Right hindlimb (tissue), 1 donor: ENCODE data around the gene AIFM3.
A peak's percentile ranks its signal among the peaks of the same experiment; 100 is the strongest.

Experiments
- DNase-seq: peaks from one replicate; pipeline ENCODE4 v3.0.0-alpha.2; 2018

Gene AIFM3

DNA sequence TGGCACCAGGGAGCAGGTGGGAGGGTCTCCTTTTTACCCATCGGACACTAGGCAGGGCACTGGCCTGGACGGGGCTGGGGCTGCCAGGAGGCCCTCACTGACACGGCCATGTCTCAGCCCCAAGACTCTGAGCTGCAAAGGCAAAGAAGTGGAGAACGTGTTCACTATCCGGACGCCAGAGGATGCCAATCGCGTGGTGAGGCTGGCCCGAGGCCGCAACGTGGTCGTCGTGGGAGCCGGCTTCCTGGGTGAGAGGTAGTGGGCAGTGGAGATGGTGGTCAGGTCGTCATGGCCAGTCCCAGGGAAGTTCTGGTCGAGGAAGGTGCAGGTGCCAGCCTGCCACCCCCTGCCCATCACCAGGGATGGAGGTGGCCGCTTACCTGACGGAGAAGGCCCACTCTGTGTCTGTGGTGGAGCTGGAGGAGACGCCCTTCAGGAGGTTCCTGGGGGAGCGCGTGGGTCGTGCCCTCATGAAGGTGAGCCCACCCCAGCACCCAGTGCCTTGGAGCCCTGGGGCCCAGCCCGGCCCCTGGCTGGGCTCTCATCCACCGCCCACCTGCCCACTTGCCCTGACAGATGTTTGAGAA lies 9.3 kb downstream of the AIFM3 start:
- DNase-seq, result no peak

DNA sequence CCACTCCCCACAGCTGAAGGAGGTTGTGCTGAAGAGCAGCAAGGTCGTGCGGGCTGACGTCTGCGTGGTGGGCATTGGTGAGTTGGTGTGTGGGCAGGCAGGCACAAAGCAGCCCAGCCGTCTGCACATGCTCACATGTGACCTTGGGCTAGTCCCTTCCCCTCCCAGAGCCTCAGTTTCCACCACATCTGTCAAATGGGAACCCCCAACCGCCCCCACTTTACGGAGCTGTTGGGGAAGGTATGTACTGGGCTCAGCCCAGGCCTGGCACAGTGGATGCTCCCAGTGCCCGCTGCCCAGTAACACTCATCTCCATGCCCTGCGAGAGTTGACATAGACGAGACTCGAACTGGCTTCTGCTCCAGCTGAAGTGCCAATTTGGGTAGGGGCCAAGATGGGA lies 10.0 kb downstream of the AIFM3 start:
- DNase-seq, result no peak

DNA sequence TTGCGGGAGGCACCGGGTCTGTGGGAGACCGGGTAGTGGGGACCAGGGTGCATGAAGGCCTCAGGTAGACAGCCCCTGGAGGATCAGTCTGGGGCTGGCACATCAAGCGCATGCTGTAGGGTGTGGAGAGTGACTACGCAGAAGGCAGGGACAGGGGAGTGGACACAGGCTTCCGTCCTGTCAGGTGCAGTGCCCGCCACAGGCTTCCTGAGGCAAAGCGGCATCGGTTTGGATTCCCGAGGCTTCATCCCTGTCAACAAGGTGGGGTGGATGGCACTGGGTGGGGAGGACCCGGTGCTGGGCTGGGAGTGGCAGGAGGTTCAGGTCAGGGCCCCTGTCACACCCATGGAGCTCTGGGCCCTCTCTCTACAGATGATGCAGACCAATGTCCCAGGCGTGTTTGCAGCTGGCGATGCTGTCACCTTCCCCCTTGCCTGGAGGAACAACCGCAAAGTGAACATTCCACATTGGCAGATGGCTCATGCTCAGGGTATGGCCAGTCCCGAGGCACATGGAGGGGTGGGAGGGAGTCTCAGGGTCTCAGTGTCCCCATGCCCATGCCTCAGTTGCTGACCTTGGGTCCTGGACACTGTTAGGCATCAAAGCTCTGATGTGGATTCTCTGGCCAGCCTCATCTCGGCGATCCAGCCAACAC lies 10.6 kb downstream of the AIFM3 start:
- no peak for DNase-seq

DNA sequence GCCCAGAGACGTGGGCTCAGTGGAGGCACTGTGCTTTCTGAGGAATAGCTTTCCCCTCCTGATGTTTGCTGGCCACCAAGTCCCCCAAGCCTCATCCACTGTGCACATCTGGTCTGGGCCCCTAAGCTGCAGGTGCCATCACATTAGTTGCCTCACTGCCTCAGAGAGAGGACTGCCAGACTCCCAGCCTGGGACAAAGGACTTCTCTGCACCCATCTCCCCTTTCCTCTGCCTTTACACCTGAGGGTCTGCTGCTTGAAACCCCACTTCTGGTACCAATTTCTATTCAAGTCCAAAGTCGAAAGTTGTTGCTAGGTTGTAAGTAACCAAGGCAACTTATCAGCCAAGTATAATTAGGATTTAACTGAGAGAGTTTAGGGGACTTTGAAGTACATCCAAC lies 11.4 kb downstream of the AIFM3 start:
- no peak for DNase-seq

DNA sequence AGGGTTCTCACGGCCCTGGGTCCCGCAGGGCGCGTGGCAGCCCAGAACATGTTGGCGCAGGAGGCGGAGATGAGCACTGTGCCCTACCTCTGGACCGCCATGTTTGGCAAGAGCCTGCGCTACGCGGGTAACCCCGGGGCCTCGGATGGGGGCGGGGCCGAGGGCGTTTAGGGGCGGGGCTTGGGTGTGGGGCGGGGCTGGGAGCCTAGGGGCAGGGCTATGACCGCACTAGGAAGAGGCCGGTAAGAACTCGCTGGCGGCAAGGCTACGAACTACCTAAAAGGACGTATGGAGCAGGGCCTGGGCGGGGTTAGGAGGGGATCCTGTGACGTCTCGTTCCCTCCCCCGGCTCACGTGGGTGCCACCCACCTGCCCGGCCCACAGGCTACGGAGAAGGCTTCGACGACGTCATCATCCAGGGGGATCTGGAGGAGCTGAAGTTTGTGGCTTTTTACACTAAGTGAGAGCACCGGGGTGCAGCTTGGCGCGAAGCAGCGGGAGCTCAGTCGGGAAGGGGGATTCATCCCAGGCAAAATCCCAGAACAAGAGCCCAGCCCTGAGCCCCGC lies 12.3 kb downstream of the AIFM3 start:
- peak; percentile 64 for DNase-seq

DNA sequence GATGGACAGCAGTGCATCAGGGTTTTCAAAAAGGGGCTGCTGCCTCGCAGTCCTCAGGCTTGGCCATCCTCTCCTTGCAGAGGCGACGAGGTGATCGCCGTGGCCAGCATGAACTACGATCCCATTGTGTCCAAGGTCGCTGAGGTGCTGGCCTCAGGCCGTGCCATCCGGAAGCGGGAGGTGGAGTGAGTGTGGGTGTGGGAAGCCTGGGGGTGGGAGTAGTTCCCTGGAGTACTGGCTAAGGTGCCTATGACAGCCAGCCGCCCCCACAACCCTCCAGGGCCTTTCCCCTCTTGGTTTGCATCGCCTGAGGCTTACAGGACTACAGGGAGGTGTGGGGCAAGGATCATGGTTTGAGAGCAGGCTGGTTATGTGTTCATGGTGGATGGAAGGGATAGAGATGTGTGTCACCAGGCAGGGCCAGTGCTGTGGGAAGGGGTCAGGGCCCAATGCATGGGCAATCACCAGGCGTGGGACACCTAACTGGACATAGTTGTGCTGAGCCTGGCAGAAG lies 12.9 kb downstream of the AIFM3 start:
- no peak for DNase-seq

DNA sequence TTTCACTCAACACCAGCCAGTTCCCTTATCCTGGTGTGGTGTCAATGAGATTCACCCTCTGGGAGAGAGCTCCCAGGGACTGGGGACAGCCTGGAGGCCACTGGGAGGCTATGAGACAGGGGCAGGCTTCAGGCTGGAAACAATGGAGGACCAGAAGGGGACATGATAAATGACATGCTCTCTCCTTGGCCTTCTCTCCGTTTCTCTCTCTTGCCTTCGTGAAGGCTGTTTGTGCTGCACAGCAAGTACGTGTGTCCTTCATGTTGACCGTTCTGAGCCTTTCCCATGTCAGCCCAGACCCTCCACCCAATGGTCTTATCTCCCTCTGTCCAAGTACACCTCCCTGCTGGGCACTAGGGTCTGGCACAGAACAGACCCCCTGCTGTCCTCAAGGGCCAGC lies 13.5 kb downstream of the AIFM3 start:
- no peak for DNase-seq

DNA sequence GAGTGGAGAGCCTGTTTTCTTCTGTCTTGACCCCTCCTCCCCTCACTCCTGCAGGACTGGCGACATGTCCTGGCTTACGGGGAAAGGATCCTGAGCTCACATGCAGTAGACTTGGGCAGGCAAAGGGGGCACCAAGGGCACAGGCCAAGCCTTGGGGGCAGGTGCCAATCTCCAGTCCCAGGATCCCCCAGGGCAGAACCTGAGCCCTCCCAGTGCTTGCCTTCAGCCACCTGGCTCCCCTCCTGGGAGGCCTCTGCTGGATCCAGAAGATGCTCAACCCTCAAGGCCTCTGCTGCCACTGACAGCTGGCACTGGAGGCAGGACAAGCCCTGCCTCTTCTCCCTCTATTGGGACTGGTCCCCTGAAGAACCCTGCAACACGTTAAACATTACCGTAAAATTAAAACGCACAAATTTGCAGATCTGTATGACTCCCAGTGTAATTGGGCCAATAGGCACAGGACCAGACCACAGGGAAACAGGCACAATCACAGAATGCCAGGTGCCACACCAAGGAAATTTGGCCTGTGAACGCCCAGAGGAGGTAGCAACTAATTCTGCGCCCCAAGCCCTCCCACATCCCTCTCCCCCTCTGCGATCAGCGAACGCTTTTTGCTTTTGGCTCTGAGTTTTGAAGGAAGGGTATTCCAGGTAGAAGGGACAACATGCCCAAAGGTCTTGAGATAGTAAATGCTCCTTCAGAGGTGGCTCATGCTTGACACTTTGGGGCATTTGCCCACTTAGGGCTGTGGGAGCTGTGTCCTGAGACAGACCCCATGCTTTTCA lies 14.1 kb downstream of the AIFM3 start:
- no peak for DNase-seq

DNA sequence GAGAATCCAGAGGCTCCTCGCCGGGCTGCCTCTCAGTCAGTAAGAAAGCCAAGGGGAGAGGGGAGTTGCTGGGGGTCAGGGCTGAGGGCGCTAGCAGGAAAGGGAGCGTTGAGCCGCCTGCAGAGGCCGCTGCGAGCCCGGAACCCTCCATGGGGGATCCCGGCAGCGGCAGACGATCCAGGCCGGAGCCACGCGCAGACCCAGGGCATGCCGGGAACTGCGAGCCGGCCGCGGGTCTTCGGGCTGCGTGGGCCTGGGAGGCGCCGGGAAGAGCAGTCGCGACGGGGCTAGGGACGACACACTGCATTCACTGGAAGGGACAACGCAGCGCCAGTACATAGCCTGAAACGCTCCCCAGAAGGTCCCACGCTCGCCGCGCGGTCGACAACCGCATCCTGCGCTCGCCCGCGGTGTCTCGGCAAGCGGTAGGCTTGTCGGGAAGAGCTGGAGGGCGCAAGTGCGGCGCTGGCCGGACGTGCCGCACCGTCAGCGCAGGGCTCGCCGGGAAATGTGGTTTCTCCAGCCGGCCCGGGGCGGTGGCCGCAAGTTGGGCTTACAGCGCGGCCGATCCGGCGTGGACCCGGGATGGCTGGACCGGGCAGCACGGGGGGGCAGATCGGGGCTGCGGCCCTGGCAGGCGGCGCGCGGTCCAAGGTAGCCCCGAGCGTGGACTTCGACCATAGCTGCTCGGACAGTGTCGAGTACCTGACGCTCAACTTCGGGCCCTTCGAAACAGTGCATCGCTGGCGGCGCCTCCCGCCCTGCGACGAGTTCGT lies 14.9 kb downstream of the AIFM3 start, which contains the start of gene LZTR1:
TSS of gene LZTR1 (plus strand) at position 511 of the 776 bp plus-strand sequence. CDS start at position 586, 75 bp downstream.
- peak; percentile 90 for DNase-seq

DNA sequence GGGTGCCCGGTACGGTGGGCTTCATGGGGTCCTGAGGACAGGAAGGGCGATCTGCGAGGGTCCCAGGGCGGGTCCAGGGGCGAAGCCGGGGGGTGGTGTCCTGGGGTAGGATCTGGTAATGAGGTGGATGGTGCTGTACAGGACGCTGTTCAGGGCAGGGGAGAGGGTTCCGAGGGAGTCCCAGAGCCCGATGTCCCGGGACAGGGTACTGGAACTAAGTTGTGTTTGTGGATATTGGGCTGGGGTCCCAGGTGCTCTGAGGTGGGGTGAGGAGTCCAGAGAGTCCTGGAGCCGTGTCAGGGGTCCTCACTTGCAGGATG lies 15.5 kb downstream of the AIFM3 start:
- DNase-seq, result no peak

DNA sequence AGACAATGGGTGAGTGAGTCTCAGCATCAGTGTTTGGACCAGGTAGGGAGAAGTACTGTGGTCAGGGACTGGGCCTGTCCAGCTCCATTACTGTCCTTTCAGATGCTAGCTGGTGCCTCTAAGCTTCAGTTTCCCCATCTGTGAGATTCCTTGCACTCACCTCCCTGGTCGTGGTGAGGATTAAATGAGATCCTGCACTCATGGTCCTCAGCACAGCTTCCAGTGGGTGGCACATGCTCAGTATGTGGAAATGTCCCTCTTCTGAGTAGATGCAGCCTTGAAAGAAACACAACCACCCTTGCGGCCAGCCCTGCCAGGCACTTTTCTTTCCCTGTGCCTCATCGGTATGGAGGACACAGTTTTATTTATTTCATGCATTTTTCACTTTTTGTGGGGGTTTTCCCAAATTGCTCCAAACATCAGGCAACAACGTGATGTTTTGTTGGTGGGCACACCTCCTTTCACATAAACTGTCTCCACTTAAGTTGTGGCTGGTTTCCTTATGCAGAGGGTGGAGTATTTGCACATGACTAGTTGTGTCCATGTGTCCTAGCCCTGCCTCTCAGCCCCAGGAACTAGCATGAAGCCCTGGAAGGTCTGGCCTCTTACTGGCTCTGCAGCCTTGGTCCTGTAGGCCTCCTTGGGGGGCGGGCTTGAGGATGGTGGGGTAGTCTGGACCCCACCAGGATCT lies 16.2 kb downstream of the AIFM3 start:
- no peak for DNase-seq

DNA sequence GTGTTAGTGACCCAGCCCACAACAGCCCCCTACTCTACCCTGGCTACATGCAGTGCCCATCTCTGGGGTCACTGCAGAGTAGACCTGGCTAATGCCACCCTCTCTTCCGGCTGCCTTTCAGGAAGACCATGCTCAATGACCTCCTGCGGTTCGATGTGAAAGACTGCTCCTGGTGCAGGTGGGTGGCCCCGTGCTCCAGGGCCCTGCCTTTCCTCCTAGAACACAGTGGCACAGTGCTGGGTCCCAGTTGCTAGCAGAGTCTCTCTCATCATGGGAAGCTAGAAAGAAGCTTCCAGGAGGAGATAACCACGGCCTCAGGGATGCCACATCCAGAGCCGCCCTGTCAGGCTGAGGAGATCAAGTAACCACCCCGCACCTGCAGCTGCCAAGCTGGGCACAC lies 18.7 kb downstream of the AIFM3 start:
- no peak for DNase-seq

DNA sequence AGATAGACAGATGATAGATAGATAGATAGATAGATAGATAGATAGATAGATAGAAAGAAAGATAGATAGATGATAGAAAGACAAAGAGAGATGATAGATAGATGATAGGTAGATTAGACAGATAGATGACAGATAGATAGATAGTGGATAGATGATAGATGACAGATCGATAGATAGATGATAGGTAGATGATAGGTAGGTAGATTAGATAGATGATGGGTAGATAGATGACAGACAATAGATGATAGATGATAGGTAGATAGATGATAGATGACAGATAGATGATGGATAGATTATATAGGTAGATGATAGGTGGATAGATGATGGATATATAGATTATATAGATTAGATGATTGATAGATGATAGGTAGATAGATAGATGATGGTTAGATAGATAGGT lies 19.3 kb downstream of the AIFM3 start:
- DNase-seq, result no peak

DNA sequence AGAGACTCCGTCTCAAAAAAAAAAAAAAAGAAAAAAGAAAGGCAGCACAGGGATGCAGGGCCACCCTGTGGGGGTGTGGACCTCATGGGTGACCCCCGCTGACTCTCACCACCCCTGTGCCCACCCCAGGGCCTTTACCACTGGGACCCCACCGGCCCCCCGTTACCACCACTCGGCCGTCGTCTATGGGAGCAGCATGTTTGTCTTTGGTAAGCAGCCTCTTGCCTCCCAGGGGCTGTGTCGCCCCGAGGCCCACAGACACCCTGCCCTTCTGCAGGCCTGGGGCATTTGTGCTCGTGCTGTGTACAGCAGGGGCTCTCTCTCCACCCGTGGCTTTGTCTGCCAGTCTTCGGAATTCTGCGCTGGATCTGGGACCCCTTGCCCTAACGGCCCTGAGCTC lies 20.3 kb downstream of the AIFM3 start:
- DNase-seq, result no peak

DNA sequence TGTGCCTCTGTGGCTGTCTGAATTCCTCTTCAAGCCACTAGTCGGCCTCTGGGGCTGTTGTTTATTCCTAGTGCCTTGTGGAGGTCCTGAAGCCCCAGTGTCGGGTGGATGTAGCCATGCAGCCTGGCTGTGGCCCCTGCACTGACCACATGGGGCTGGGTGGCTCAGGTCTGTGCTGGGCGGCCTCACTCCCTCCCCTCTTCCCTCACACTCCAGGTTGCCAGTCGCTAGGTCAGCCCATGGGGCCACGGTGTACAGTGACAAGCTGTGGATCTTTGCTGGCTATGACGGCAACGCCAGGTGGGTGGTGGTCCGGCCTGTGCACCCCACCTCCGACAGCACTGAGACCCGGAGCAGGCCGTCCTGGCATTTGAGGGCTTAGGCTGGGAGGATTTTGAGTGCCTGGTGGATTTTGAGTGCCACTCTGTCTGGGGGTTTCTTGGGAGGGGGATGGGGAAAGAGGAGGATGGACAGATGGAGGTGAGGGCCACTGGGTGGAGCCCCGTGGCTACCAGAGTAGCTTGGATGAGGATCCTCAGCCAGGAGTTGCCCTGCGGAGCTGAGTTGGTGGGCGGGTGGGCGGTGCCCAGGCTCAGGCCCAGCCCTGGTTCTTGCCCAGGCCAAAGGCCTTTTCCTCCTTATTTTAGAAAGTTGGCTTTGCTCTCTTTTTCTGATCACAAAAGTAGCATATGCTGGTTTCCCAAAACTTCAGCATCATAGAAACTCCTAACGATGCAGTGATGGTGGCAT lies 21.7 kb downstream of the AIFM3 start:
- DNase-seq, result no peak

DNA sequence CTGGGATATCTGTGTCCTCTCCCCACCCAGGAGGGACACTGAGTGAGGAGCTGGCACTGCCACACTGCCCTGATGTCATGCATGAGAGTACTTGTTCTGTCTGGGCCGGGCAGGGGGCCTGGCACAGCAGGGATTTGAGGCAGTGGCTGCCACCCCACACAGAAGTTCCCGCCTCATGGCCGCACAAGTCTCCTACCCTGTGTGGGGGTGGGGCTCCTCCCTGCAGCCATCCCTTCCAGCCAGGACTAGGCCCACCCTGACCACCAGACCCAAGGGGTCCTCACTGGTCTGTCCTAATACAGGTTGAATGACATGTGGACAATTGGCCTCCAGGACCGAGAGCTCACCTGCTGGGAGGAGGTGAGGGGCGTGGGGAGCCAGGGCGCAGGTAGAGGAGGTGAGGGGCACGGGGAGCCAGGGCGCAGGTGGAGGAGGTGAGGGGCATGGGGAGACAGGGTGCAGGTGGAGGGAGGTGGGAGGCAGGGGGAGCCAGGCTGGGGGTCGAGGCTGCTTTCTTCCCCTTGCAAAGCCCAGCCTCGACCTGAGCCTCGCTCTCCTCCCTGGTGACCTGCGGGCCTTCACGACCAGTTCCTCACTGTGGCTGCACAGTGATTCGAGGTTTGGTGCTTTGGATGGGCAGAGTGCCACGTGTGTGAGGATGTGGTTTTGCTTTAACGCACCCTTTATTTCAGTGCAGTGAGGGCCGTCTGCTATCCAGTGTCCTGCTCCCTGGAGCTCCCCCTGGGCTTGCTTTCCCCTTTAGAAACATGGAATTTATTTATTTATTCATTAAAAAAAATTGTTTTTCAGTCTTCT lies 22.5 kb downstream of the AIFM3 start:
- no peak for DNase-seq

DNA sequence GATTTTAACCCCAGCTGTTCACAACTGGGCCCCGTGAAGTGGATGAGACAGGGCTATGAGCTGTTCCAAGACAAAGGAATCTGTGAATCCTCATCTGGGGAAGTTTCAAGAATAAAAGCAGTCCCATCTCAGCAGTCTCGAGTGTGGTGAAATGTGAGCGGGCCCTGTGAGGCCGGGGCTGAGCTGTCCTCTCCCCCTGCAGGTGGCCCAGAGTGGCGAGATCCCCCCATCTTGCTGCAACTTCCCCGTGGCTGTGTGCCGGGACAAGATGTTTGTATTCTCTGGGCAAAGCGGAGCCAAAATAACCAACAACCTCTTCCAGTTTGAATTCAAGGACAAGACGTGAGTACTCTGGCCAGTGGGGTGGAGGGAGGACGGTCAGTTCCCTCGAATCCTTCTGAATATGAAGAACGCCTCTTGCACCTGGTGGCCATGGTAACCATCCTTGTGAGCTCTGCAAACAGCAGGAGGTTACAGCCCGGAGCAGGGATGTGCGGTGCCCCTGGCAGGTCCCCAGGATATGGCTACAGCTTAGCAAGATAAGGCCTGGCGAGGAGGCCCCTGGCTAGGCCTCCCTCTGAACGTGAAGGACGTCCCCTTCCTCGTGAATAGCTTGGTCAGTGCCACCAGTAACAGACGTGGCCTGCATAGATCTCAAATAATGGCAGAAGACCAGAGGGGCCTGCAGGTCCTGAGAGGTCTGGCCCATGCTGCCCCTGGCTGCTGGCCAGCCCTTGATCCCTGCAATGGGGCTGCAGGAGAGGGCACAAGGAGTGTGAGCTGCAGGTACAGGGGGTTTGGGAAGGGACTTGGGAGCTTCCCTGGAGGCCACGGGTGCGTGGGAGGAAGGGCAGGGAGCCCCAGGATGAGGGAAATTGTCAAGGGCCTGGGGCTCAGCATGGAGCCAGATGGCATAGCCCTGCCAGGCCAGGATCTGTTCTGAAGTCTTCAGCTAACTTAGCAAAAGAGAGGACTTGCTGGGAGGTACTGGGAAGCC lies 23.4 kb downstream of the AIFM3 start:
- no peak for DNase-seq

DNA sequence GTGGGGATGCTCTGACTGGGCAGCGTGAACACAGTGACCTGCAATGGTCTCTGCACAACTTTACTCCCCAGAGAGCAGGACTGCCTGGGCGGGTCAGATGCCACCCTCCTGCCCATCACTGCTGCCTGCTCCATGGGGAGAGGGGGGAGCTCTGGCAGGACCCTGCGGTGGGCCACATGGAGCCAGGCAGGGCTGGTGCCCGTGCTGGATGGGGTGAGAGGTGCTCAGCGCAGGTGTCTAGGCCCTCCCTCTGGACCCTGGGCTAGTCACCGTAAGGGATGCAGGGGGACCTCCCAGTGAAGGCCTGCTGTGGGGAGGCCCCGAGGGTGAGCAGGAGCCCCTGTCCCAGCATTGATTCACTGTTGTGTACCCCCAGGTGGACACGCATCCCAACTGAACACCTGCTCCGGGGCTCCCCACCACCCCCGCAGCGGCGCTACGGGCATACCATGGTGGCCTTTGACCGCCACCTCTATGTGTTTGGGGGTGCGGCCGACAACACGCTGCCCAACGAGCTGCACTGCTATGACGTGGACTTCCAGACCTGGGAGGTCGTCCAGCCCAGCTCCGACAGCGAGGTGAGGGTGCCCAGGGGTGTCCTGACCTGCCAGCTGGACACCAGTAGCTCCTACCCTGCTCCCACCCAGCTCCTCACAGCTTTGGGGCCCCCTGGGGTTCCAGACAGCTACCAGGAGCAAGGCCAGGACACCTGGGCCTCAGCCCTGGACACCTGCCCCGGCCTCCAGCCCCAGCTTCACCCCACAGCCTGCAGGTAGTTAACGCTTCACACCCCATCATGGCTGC lies 24.4 kb downstream of the AIFM3 start:
- DNase-seq, result no peak

DNA sequence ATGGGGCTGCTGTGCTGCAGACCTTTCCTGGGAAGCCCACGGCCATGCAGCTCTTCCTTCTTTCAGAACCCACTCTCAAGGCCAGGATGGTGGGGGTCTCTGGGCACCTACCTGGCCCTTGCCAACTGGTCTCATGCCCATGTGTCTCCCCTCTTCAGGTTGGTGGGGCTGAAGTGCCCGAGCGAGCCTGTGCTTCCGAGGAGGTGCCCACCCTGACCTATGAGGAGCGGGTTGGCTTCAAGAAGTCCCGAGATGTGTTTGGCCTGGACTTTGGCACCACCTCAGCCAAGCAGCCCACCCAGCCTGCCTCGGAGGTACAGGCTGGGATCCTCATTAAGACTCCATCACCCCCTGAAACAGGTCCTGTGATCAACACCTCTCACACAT lies 25.0 kb downstream of the AIFM3 start:
- DNase-seq, result no peak
